Activated T-cell treated with anti-CD3 and anti-CD28 coated beads for 24 hours (primary cell): ENCODE measurements around the gene SOCS3.

Source experiments
- DNase-seq: peaks from one replicate; pipeline ENCODE4 v3.0.0-alpha.2; 2020; ENCODE audit warnings: low read depth

The SOCS3 gene

GRCh38 chr17:78367193-78367592, 7.3 kb upstream of the SOCS3 start:
- DNase-seq: no peak

- no peak for DNase-seq
These were observed 6.4 kb upstream of the SOCS3 start for GRCh38 chr17:78366109-78366848.

GRCh38 chr17:78365561-78366108, 5.8 kb upstream of the SOCS3 start:
- no peak for DNase-seq

- no peak for DNase-seq
These were observed 4.8 kb upstream of the SOCS3 start for GRCh38 chr17:78364436-78365281.

- DNase-seq: no peak
These were observed 2.8 kb upstream of the SOCS3 start for GRCh38 chr17:78362671-78363070.

GRCh38 chr17:78362232-78362631, 2.4 kb upstream of the SOCS3 start:
- DNase-seq: no peak

GRCh38 chr17:78361225-78361701, 1.4 kb upstream of the SOCS3 start:
- DNase-seq: no peak

- DNase-seq: peak; percentile 85
These were observed 721 bp upstream of the SOCS3 start for GRCh38 chr17:78360371-78361224.

GRCh38 chr17:78359321-78359996, 418 bp downstream of the SOCS3 start:
- no peak for DNase-seq

GRCh38 chr17:78358538-78359320, 1.1 kb downstream of the SOCS3 start:
- no peak for DNase-seq

- no peak for DNase-seq
These were observed 2.0 kb downstream of the SOCS3 start for GRCh38 chr17:78357672-78358537.

GRCh38 chr17:78357177-78357586, 2.7 kb downstream of the SOCS3 start:
- no peak for DNase-seq

GRCh38 chr17:78356101-78356713, 3.7 kb downstream of the SOCS3 start:
- DNase-seq: peak; percentile 85

- no peak for DNase-seq
These were observed 4.2 kb downstream of the SOCS3 start for GRCh38 chr17:78355701-78356100.

- no peak for DNase-seq
These were observed 4.7 kb downstream of the SOCS3 start for GRCh38 chr17:78355045-78355641.

- no peak for DNase-seq
These were observed 6.0 kb downstream of the SOCS3 start for GRCh38 chr17:78353834-78354233.

GRCh38 chr17:78351449-78352006, 8.3 kb downstream of the SOCS3 start:
- DNase-seq: no peak

GRCh38 chr17:78349891-78350642, 9.8 kb downstream of the SOCS3 start:
- DNase-seq: no peak
